Neuron (in vitro differentiated cells): ENCODE data around the gene KRTAP12-3.
"Not testable (repeated sequence)": the region's sequence is repeated elsewhere in the genome, so short reads cannot be mapped to it uniquely, and the experiment has no call there.

ENCODE experiments used
- H2AFZ ChIP-seq: one replicate; pipeline ENCODE4 v1.6.1; 2013; ENCODE audit warnings: low read depth, mild to moderate bottlenecking, inconsistent platforms, low read length, moderate library complexity
- H3K27me3 ChIP-seq: one replicate; pipeline ENCODE4 v1.6.1; 2013; ENCODE audit warnings: low read length; ENCODE audit not compliant: insufficient read depth
- H3K36me3 ChIP-seq: one replicate; pipeline ENCODE4 v1.6.1; 2013; ENCODE audit warnings: low read length; ENCODE audit not compliant: insufficient read depth
- H3K4me1 ChIP-seq: one replicate; pipeline ENCODE4 v1.6.1; 2013; ENCODE audit warnings: low read length; ENCODE audit not compliant: insufficient read depth
- H3K4me3 ChIP-seq: 2 replicates; pipeline ENCODE4 v1.5.1; 2013; ENCODE audit warnings: mild to moderate bottlenecking, low read length, moderate library complexity
- H3K9me3 ChIP-seq: one replicate; pipeline ENCODE4 v1.6.1; 2013; ENCODE audit warnings: low read length

The KRTAP12-3 gene

DNA sequence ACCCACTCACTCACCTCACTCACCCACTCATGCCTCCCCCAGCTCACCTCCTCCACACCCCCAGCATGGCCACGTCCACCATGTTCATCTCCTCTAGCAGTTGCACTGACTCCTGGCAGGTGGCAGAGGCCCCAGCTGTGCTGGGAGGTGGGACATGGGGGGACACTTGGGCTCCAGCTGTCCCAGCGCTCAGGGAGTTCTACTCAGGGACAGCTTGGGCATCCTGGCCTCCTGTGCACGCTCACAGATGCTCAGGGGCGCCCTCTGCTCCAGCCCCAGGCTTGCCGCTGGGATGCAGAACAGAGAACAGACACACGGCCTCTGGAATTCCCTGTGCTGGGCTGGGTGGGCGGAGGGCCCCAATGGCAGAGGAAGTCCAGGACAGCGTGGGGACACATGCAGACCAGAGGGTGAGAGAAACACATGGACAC, 40.6 kb upstream of the KRTAP12-3 start:
- Histone ChIP-seq H3K4me3 (no peak overlapping the region), H3K4me1 (no peaks in the 10 kb centered on the region), H3K36me3 (no peaks in the 10 kb centered on the region), H2AFZ (no peak overlapping the region), H3K9me3 (no peaks in the 10 kb centered on the region), H3K27me3 (no peaks in the 10 kb centered on the region)

DNA sequence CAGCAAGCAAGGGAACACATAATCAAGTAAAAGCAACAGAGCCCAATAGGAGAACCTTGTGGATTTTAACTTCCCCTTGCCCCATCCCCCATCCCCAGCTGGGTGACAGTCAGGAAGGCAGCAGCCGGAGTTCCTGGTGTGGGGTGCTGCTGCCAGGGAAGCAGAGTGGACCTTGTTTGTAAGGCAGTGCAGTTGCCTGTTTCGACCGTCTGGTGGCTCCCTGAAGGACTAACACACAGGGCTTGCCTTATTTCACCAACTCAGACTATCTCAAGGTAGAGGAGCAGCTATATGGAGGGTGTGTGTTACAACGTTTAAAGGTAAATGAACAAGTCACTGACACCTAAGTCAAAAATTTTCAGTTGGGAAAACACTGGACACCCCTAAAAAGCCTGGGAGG, 39.2 kb upstream of the KRTAP12-3 start:
- no peak overlapping the region for H2AFZ ChIP-seq
- no peaks in the 10 kb centered on the region for H3K27me3 ChIP-seq
- H3K9me3 ChIP-seq = no peaks in the 10 kb centered on the region
- no peaks in the 10 kb centered on the region for H3K36me3 ChIP-seq
- no peak overlapping the region for H3K4me3 ChIP-seq
- H3K4me1 ChIP-seq = no peaks in the 10 kb centered on the region

DNA sequence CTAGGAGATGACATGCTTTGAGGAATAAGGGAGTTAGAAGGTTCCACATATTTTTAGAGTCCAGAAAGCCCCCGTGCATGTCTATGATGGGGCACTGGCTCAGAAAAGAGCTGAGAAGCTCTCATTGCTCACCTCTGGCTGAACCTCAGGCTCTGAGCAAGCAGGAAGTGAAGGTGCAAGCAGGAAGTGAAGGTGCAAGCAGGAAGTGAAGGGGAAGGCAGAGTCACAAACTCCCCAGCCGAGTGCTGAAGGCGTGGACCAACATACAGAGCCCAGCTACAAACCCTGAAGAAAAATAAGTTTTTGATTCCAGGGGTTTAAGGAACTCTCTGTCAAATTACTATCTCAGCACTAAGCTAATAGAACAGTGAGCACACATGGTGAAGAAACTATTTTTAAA, 38.8 kb upstream of the KRTAP12-3 start:
- Histone ChIP-seq H2AFZ (no peak overlapping the region), H3K27me3 (no peaks in the 10 kb centered on the region), H3K9me3 (no peaks in the 10 kb centered on the region), H3K36me3 (no peaks in the 10 kb centered on the region), H3K4me1 (no peaks in the 10 kb centered on the region), H3K4me3 (no peak overlapping the region)

DNA sequence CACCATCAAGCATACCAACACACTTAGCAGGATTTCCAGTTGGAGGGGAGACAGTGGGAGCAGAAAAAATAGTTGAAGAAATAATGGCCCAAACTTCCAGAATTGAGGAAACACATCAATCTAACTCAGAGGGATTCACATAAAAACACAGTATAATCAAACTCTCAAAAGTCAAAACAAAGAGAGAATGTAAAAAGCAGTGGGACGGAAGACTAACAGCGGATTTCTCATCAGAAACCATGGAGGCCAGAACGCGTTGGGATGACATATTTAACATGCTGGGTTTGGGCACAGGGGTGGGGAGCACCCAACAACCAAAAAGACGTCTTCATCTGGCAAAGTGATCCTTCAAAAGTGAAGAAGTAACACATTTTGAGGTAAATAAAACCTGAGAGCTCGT, 37.8 kb upstream of the KRTAP12-3 start:
- Histone ChIP-seq H3K9me3 (no peaks in the 10 kb centered on the region), H3K36me3 (no peaks in the 10 kb centered on the region), H3K27me3 (no peaks in the 10 kb centered on the region), H3K4me3 (no peak overlapping the region), H3K4me1 (no peaks in the 10 kb centered on the region), H2AFZ (no peak overlapping the region)

DNA sequence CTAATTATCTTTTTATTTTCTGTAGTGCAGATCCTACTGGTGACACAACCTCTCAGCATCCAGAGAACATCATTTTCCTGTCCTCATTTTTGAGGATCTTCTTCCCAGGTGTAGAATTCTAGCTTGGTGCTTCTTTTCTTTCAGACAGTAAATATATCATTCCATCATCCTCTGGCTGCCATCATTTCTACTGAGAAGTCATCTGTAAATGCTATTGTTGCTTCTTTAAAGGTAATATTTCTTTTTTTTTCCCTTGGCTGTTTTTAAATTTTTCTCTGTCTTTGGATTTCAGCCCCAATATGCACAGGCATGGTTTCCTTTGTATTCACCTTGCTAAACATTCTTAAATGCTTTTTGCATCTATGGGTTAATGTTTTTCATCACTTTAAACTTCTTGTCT, 34.2 kb upstream of the KRTAP12-3 start:
- H3K27me3 ChIP-seq = no peaks in the 10 kb centered on the region
- H2AFZ ChIP-seq = no peak overlapping the region
- H3K9me3 ChIP-seq = no peaks in the 10 kb centered on the region

DNA sequence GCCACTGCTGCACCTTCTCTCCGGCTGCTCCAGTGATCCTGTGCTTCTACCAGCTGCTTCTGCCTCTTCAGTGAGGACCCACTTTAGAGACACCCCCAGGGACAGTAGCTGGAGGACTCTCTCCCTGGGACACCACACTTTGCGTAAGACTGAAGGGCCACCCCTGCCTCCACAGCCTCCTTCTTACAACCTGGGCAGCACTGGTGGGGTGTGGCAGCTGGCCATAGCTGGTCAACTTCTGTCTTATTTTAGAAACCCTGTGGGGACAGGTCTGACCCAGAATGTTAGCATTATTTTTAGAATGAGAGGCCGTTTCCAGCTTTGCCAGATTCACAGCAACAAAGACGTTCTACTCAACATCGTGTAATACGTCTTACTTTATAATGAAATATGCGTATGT, 32.0 kb upstream of the KRTAP12-3 start:
- no peak overlapping the region for H2AFZ ChIP-seq
- H3K36me3 ChIP-seq = no peaks in the 10 kb centered on the region
- no peaks in the 10 kb centered on the region for H3K27me3 ChIP-seq
- no peaks in the 10 kb centered on the region for H3K4me1 ChIP-seq
- H3K4me3 ChIP-seq = no peak overlapping the region
- peaks cover 2% of the 10 kb centered on the region for H3K9me3 ChIP-seq

More for the DNA sequence above, 34.2 kb upstream of the KRTAP12-3 start:
- H3K36me3 ChIP-seq = no peaks in the 10 kb centered on the region
- no peak overlapping the region for H3K4me3 ChIP-seq
- no peaks in the 10 kb centered on the region for H3K4me1 ChIP-seq

DNA sequence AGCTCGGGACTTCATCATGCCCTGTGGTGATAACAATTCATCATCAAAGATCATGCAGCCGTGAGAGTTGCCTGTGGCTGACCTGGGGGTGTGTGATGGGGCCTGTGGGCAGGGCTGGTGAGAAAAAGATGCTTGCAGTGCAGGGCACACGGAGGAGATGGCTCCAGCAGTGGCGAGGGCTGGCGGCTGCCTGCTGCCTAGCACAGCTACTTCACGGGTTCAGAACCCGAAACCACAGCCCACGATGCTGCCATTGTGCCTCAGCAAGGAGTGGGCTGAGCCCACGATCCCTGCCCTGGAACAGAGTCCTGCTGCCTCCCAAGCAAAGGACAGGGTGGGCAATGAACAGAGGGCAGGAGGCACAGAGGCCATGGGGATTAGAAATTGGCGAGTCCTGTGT, 31.5 kb upstream of the KRTAP12-3 start:
- H3K4me1 ChIP-seq = no peaks in the 10 kb centered on the region
- no peak overlapping the region for H2AFZ ChIP-seq
- no peaks in the 10 kb centered on the region for H3K27me3 ChIP-seq

DNA sequence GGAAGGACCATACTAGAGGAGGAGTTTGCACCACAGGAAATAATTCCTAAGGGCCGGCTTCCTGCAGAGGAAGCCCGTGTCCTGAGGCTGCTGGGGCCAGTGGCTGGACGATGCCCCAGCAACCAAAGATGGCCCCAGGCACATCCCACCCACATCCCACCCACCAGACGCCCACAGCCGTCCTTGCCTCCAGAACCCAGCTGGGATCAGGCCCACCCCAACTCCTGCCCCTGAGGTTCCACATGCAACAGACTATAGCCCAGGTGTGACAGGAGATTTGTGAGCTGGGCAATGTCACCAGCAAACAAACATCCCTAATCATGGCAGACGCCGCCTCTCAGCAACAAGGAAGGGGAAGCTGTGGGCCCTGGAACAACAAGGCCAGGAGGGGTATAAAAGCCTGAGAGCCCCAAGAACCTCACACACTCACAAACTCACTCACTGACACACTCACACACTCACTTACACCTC, 31.0 kb upstream of the KRTAP12-3 start, which contains the start of gene KRTAP10-9:
TSS of gene KRTAP10-9 (plus strand) at position 421 of the 471 bp plus-strand sequence. CDS start 79 bp downstream, outside the sequence.
- peaks cover 2% of the 10 kb centered on the region for H3K9me3 ChIP-seq
- no peak within 1 kb of the TSS for H3K4me3 ChIP-seq

More for the DNA sequence above, 31.5 kb upstream of the KRTAP12-3 start:
- peaks cover 2% of the 10 kb centered on the region for H3K9me3 ChIP-seq
- H3K36me3 ChIP-seq = no peaks in the 10 kb centered on the region
- H3K4me3 ChIP-seq = no peak overlapping the region

DNA sequence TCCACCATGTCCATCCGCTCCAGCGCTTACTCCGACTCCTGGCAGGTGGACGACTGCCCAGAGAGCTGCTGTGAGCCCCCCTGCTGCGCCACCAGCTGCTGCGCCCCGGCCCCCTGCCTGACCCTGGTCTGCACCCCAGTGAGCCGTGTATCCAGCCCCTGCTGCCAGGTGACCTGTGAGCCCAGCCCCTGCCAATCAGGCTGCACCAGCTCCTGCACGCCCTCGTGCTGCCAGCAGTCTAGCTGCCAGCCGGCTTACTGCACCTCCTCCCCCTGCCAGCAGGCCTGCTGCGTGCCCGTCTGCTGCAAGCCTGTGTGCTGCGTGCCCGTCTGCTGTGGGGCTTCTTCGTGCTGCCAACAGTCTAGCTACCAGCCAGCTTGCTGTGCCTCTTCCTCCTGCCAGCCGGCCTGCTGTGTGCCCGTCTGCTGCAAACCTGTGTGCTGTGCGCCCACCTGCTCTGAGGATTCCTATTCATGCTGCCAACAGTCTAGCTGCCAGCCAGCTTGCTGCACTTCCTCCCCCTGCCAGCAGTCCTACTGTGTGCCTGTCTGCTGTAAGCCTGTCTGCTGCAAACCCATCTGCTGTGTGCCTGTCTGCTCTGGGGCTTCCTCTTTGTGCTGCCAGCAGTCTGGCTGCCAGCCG, 30.4 kb upstream of the KRTAP12-3 start:
- H3K27me3 ChIP-seq, H3K4me1 ChIP-seq, H3K36me3 ChIP-seq, H2AFZ ChIP-seq, H3K9me3 ChIP-seq, H3K4me3 ChIP-seq: not testable (repeated sequence)

More for the DNA sequence above, 31.0 kb upstream of the KRTAP12-3 start, which contains the start of gene KRTAP10-9:
- H3K36me3 ChIP-seq = no peaks in the 10 kb centered on the region
- H3K27me3 ChIP-seq = no peaks in the 10 kb centered on the region
- no peak within 1 kb of the TSS for H2AFZ ChIP-seq
- no peaks in the 10 kb centered on the region for H3K4me1 ChIP-seq

DNA sequence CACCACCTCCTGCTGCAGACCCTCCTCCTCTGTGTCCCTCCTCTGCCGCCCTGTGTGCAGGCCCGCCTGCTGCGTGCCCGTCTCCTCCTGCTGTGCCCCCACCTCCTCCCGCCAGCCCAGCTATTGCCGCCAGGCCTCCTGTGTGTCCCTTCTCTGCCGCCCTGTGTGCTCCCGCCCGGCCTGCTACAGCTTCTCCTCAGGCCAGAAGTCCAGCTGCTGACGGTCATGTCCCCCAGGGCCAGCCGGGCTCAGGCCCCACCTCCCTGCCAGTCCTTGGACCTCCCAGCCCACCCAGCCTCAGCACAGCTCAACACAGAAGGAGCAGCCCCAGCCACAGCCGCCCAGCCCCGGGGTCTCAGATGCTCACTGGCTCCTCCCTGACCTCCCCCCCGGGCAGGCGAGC, 29.9 kb upstream of the KRTAP12-3 start:
- not testable (repeated sequence) for H2AFZ ChIP-seq, H3K9me3 ChIP-seq, H3K36me3 ChIP-seq, H3K27me3 ChIP-seq, H3K4me3 ChIP-seq, H3K4me1 ChIP-seq

DNA sequence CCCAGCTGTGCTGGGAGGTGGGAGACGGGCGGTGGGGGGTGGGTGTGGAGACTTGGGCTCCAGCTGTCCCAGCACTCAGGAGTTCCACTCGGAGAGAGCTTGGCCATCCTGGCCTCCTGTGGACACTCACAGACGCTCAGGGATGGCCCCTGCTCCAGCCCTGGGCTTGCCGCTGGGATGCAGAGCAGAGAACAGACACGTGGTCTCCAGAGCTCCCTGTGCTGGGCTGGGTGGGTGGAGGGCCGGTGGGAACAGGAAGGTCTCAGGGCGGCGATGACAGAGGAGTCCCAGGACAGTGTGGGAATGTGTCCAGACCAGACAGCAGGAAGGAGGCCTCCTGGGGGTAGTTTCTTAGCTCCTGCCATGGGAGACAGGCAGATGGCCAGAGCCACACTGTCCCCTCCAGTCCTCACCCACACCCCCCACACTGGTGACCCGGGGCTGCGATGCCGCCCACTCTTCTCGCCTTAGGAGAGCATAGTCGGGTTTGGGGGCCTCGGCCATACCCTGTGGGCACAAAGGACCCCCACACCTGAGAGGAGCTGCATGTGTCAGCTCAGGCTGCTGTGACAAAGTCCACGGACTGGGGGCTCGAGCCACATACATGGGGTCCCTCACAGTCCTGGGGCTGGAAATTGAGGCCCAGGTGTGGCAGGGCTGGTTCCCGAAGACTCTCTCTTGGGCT, 28.9 kb upstream of the KRTAP12-3 start:
- no peaks in the 10 kb centered on the region for H3K27me3 ChIP-seq

DNA sequence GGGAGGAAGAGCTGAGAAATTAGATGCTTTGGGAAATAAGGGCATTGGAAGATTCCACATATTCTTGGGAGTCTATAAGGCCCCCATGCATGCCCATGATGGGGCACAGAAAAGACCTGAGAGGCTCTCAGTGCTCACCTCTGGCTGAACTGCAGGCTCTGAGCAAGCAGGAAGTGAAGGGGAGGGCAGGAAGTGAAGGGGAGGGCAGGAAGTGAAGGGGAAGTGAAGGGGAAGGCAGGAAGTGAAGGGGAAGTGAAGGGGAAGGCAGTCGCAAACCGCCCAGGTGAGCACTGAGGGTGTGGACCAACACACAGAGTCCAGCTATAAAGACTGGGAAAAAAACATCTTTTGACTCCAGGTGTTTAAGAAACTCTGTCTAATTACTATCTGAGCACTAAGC, 27.3 kb upstream of the KRTAP12-3 start:
- H3K27me3 ChIP-seq = no peaks in the 10 kb centered on the region
- peaks cover 2% of the 10 kb centered on the region for H3K9me3 ChIP-seq
- H3K4me1 ChIP-seq = no peaks in the 10 kb centered on the region
- H3K4me3 ChIP-seq = no peak overlapping the region
- no peak overlapping the region for H2AFZ ChIP-seq
- H3K36me3 ChIP-seq = no peaks in the 10 kb centered on the region

More for the DNA sequence above, 28.9 kb upstream of the KRTAP12-3 start:
- no peaks in the 10 kb centered on the region for H3K4me1 ChIP-seq
- peaks cover 2% of the 10 kb centered on the region for H3K9me3 ChIP-seq
- H3K4me3 ChIP-seq = no peak overlapping the region
- no peak overlapping the region for H2AFZ ChIP-seq
- no peaks in the 10 kb centered on the region for H3K36me3 ChIP-seq

DNA sequence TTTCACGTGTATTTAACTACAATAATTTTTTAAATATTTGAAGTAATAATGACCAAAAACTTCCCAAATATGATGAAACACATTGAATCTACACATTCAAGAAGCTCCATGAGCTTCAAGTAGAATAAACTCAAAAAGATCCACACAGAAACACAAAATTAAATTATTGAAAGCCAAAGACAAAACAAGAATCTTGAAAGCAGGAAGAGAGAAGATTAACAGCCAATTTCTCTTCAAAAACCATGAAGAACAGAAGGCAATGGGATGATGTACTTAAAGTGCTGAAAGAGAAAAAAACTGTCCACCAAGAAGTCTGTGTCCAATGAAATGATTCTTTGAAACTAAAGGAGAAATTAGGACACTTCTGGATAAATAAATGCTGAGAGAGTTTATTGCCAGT, 25.7 kb upstream of the KRTAP12-3 start:
- Histone ChIP-seq H3K9me3 (peaks cover 2% of the 10 kb centered on the region), H2AFZ (no peak overlapping the region), H3K27me3 (no peaks in the 10 kb centered on the region), H3K4me1 (peaks cover 4% of the 10 kb centered on the region), H3K4me3 (no peak overlapping the region), H3K36me3 (no peaks in the 10 kb centered on the region)
